HepG2 (cell line): Measurements from ENCODE around the gene ANKRD39. TPM values are rescaled to one million over a fixed set of nuclear protein-coding genes. Genes with fewer than 3 reads are reported as not detected.

Experiments
- AFF4 ChIP-seq: sonication (generic); formaldehyde crosslinking; IDR thresholded peaks from 2 replicates; pipeline ENCODE4 v1.4.0; 2020; ENCODE audit warnings: missing genetic modification reagents
- CREBL2 ChIP-seq: sonication (generic); formaldehyde crosslinking; IDR thresholded peaks from 2 replicates; pipeline ENCODE4 v1.8.1; 2023; ENCODE audit warnings: missing genetic modification reagents, mild to moderate bottlenecking, borderline replicate concordance
- FOXA3 ChIP-seq: IDR thresholded peaks from 2 replicates; pipeline ENCODE4 v1.6.1; 2016; ENCODE audit warnings: missing genetic modification reagents, missing compliant biosample characterization
- HDAC2 ChIP-seq: sonication (generic); formaldehyde crosslinking; IDR thresholded peaks from 2 replicates; pipeline ENCODE4 v1.4.0; 2020; ENCODE audit warnings: missing genetic modification reagents
- HOXA3 ChIP-seq: sonication (generic); formaldehyde crosslinking; IDR thresholded peaks from 2 replicates; pipeline ENCODE4 v1.5.0; 2020; ENCODE audit warnings: missing genetic modification reagents
- KDM4B ChIP-seq: sonication (generic); formaldehyde crosslinking; IDR thresholded peaks from 2 replicates; pipeline ENCODE4 v1.4.0; 2020; ENCODE audit warnings: missing genetic modification reagents
- MED13 ChIP-seq: sonication (generic); formaldehyde crosslinking; IDR thresholded peaks from 2 replicates; pipeline ENCODE4 v1.5.0; 2020; ENCODE audit warnings: missing genetic modification reagents
- MEIS1 ChIP-seq: sonication (generic); formaldehyde crosslinking; IDR thresholded peaks from 2 replicates; pipeline ENCODE4 v1.9.0; 2021; ENCODE audit warnings: mild to moderate bottlenecking, missing genetic modification reagents, moderate library complexity, borderline replicate concordance
- RFX5 ChIP-seq: IDR thresholded peaks from 2 replicates; pipeline ENCODE4 v1.6.1; 2011; ENCODE audit warnings: low read depth, low read length, improper control_type of control experiment
- SAFB2 ChIP-seq: sonication (generic); formaldehyde crosslinking; IDR thresholded peaks from 2 replicates; pipeline ENCODE4 v1.5.1; 2020; ENCODE audit warnings: missing genetic modification reagents, low read depth, mild to moderate bottlenecking, borderline replicate concordance
- STAT5B ChIP-seq: sonication (generic); formaldehyde crosslinking; IDR thresholded peaks from 2 replicates; pipeline ENCODE4 v1.4.0; 2020; ENCODE audit warnings: missing genetic modification reagents
- ZNF260 ChIP-seq: sonication (generic); formaldehyde crosslinking; IDR thresholded peaks from 2 replicates; pipeline ENCODE4 v1.4.0; 2020; ENCODE audit warnings: missing genetic modification reagents, low read depth, mild to moderate bottlenecking, borderline replicate concordance
- ZNF292 ChIP-seq: sonication (generic); formaldehyde crosslinking; IDR thresholded peaks from 2 replicates; pipeline ENCODE4 v1.8.1; 2022; ENCODE audit warnings: mild to moderate bottlenecking, low read depth, missing genetic modification reagents, borderline replicate concordance
- ZNF512 ChIP-seq: sonication (generic); formaldehyde crosslinking; IDR thresholded peaks from 2 replicates; pipeline ENCODE4 v1.4.0; 2020; ENCODE audit warnings: mild to moderate bottlenecking, missing genetic modification reagents
- polyA plus RNA-seq, 8 experiments: library from polyadenylated mRNA; depleted of rRNA in 3 of 8; stranded (reverse) in 7 of 8; unstranded in 1 of 8; fragments of >200 nt; fragmentation: Illumina TruSeq in 4 of 8; extraction: Trizol in 4 of 8; gene quantifications; 2 replicates each; pipeline versions ENCODE4 v1.2.1 to v1.2.3, GENCODE V29; 2011 to 2016; ENCODE audit warnings: low read depth in 4 of 8, missing spikeins in 1 of 8, mixed read lengths in 1 of 8; ENCODE audit not compliant: insufficient read depth in 1 of 8
- total RNA-seq, 5 experiments: library from RNA; depleted of rRNA; stranded (reverse); fragments of >200 nt; fragmentation: Illumina TruSeq; extraction: Trizol; gene quantifications; 2 replicates each; pipeline ENCODE4 v1.2.3, GENCODE V29; 2016; ENCODE audit warnings: low read depth in 1 of 5
- TF ChIP-seq, protein P1 (sequence below): sonication (generic); formaldehyde crosslinking; IDR thresholded peaks from 2 replicates; pipeline ENCODE4 v1.5.1; 2020; ENCODE audit warnings: mild to moderate bottlenecking, missing genetic modification reagents, moderate library complexity
- TF ChIP-seq, protein P2 (sequence below): sonication (generic); formaldehyde crosslinking; IDR thresholded peaks from 2 replicates; pipeline ENCODE4 v1.5.0; 2020; ENCODE audit warnings: missing genetic modification reagents
- TF ChIP-seq, protein P3 (sequence below), 2 experiments: sonication (generic) in 1 of 2; formaldehyde crosslinking in 1 of 2; IDR thresholded peaks; 2 replicates each; pipeline versions ENCODE4 v1.4.0 to v1.6.1; 2018 to 2020; ENCODE audit warnings: missing genetic modification reagents in 2 of 2, borderline replicate concordance in 1 of 2, low read depth in 1 of 2, mild to moderate bottlenecking in 1 of 2, missing biosample characterization in 1 of 2

The ANKRD39 gene
- total and polyA plus RNA-seq, 2 of the 13 experiments (the other 11 are each of a cell fraction or from before 2014, with no cell fraction given) = 23.2 to 24.8 TPM

DNA sequence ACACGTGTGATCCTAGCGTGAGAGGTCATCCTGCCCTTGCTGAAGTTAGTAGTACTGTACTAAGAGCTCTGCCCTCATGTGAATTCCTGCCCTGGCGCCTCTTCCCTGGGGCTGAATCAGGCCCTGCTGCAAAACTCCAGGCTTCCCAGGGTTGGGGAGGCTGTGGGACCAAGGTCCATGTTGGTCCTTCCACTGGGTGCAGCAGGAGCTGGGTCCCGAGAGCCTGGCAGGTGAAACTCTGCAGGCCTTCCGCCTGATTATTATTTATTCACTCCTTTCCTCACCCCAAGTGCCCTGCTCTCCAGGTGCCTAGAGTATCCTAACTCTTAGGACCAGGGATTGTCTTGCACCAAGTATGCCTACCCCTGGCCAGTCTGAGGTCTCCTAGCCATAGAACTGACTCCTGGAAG, 47.0 kb downstream of the ANKRD39 start (continued):
- no peak for TF ChIP-seq AFF4 (CRISPR knock-in tag)
- TF ChIP-seq, protein P1, sequence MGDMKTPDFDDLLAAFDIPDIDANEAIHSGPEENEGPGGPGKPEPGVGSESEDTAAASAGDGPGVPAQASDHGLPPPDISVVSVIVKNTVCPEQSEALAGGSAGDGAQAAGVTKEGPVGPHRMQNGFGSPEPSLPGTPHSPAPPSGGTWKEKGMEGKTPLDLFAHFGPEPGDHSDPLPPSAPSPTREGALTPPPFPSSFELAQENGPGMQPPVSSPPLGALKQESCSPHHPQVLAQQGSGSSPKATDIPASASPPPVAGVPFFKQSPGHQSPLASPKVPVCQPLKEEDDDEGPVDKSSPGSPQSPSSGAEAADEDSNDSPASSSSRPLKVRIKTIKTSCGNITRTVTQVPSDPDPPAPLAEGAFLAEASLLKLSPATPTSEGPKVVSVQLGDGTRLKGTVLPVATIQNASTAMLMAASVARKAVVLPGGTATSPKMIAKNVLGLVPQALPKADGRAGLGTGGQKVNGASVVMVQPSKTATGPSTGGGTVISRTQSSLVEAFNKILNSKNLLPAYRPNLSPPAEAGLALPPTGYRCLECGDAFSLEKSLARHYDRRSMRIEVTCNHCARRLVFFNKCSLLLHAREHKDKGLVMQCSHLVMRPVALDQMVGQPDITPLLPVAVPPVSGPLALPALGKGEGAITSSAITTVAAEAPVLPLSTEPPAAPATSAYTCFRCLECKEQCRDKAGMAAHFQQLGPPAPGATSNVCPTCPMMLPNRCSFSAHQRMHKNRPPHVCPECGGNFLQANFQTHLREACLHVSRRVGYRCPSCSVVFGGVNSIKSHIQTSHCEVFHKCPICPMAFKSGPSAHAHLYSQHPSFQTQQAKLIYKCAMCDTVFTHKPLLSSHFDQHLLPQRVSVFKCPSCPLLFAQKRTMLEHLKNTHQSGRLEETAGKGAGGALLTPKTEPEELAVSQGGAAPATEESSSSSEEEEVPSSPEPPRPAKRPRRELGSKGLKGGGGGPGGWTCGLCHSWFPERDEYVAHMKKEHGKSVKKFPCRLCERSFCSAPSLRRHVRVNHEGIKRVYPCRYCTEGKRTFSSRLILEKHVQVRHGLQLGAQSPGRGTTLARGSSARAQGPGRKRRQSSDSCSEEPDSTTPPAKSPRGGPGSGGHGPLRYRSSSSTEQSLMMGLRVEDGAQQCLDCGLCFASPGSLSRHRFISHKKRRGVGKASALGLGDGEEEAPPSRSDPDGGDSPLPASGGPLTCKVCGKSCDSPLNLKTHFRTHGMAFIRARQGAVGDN (CRISPR knock-in tag) = peak; percentile 82
- TF ChIP-seq STAT5B (CRISPR knock-in tag) = no peak
- TF ChIP-seq ZNF292 = peak; percentile 86; the same call in 1 of the 2 replicates
- no peak for TF ChIP-seq SAFB2 (CRISPR knock-in tag)
- peak; percentile 37; the same call in 1 of the 2 replicates for TF ChIP-seq HOXA3
- TF ChIP-seq, protein P2, sequence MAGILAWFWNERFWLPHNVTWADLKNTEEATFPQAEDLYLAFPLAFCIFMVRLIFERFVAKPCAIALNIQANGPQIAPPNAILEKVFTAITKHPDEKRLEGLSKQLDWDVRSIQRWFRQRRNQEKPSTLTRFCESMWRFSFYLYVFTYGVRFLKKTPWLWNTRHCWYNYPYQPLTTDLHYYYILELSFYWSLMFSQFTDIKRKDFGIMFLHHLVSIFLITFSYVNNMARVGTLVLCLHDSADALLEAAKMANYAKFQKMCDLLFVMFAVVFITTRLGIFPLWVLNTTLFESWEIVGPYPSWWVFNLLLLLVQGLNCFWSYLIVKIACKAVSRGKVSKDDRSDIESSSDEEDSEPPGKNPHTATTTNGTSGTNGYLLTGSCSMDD (CRISPR knock-in tag) = no peak
- TF ChIP-seq, protein P3, sequence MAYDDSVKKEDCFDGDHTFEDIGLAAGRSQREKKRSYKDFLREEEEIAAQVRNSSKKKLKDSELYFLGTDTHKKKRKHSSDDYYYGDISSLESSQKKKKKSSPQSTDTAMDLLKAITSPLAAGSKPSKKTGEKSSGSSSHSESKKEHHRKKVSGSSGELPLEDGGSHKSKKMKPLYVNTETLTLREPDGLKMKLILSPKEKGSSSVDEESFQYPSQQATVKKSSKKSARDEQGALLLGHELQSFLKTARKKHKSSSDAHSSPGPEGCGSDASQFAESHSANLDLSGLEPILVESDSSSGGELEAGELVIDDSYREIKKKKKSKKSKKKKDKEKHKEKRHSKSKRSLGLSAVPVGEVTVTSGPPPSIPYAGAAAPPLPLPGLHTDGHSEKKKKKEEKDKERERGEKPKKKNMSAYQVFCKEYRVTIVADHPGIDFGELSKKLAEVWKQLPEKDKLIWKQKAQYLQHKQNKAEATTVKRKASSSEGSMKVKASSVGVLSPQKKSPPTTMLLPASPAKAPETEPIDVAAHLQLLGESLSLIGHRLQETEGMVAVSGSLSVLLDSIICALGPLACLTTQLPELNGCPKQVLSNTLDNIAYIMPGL (CRISPR knock-in tag; IDR thresholded peaks at IDR 0.05; ENCODE audit: borderline replicate concordance in 1 of 2, low read depth in 1 of 2) = peak; percentile 19 to 49; a peak in 1 of 4 replicates
- TF ChIP-seq MEIS1 (CRISPR knock-in tag) = 0 out of 2 replicates have a peak, but pooled peaks have one; percentile 40
- TF ChIP-seq ZNF260 (CRISPR knock-in tag) = no peak
- peak; percentile 68 for TF ChIP-seq HDAC2 (CRISPR knock-in tag)
- TF ChIP-seq RFX5 = no peak
- TF ChIP-seq ZNF512 (CRISPR knock-in tag) = no peak
- no peak for TF ChIP-seq KDM4B (CRISPR knock-in tag)
- no peak for TF ChIP-seq MED13 (CRISPR knock-in tag)
- TF ChIP-seq FOXA3 (CRISPR knock-in tag) = peak; percentile 17; the same call in 1 of the 2 replicates
- TF ChIP-seq CREBL2 = no peak
